OCI-LY1 (cell line): ENCODE measurements around the gene LVRN.

ENCODE experiments used
- H2AFZ ChIP-seq: fragments of 200-600 bp; sonication (generic), shearing (Covaris generic); 2 replicates; pipeline ENCODE4 v1.6.0; 2014; ENCODE audit warnings: antibody characterized with exemption, mild to moderate bottlenecking, low read length
- H3F3A ChIP-seq: fragments of 200-600 bp; sonication (generic), shearing (Covaris generic); 2 replicates; pipeline ENCODE4 v1.6.0; 2014; ENCODE audit warnings: mild to moderate bottlenecking, antibody characterized with exemption, low read length, moderate library complexity; ENCODE audit not compliant: insufficient read depth
- H3K27ac ChIP-seq: fragments of 200-600 bp; sonication (generic); 2 replicates; pipeline ENCODE4 v1.5.1; 2014; ENCODE audit warnings: low read length, mixed run types, mild to moderate bottlenecking, low read depth; ENCODE audit not compliant: poor library complexity, severe bottlenecking
- H3K27me3 ChIP-seq: fragments of 200-600 bp; sonication (generic); 2 replicates; pipeline ENCODE4 v1.6.0; 2014; ENCODE audit warnings: antibody characterized with exemption, mild to moderate bottlenecking, low read length, moderate library complexity; ENCODE audit not compliant: insufficient read depth
- H3K36me3 ChIP-seq: fragments of 200-600 bp; sonication (generic); 2 replicates; pipeline ENCODE4 v1.6.1; 2014; ENCODE audit warnings: mild to moderate bottlenecking, antibody characterized with exemption, low read length, moderate library complexity, mixed read lengths; ENCODE audit not compliant: insufficient read depth
- H3K4me1 ChIP-seq: fragments of 200-600 bp; sonication (generic); 2 replicates; pipeline ENCODE4 v1.5.1; 2014; ENCODE audit warnings: mild to moderate bottlenecking, low read length, moderate library complexity; ENCODE audit not compliant: insufficient read depth, severe bottlenecking
- H3K4me2 ChIP-seq: fragments of 200-600 bp; sonication (generic), shearing (Covaris generic); 2 replicates; pipeline ENCODE4 v1.6.1; 2014; ENCODE audit warnings: low read length
- H3K4me3 ChIP-seq: fragments of 200-600 bp; sonication (generic); 2 replicates; pipeline ENCODE4 v1.5.1; 2014; ENCODE audit warnings: low read length, low read depth, mild to moderate bottlenecking, mixed read lengths; ENCODE audit not compliant: poor library complexity, severe bottlenecking
- H3K79me2 ChIP-seq: fragments of 200-600 bp; shearing (Covaris generic); 2 replicates; pipeline ENCODE4 v1.6.1; 2016; ENCODE audit warnings: mixed run types, low read length, mixed read lengths; ENCODE audit not compliant: insufficient read depth
- H3K9ac ChIP-seq: fragments of 200-600 bp; sonication (generic), shearing (Covaris generic); 2 replicates; pipeline ENCODE4 v1.6.1; 2014; ENCODE audit warnings: mild to moderate bottlenecking, low read length, mixed read lengths
- H3K9me2 ChIP-seq: fragments of 200-600 bp; sonication (generic), shearing (Covaris generic); 2 replicates; pipeline ENCODE4 v1.6.1; 2014; ENCODE audit warnings: low read depth, mild to moderate bottlenecking, low read length, mixed read lengths
- H3K9me3 ChIP-seq: fragments of 200-600 bp; shearing (Covaris generic); 2 replicates; pipeline ENCODE4 v1.6.1; 2014; ENCODE audit warnings: low read length, mixed read lengths
- H4K20me1 ChIP-seq: fragments of 200-600 bp; sonication (generic), shearing (Covaris generic); 2 replicates; pipeline ENCODE4 v1.6.0; 2016; ENCODE audit warnings: mild to moderate bottlenecking, low read length; ENCODE audit not compliant: insufficient read depth
- EZH2 ChIP-seq: fragments of 200-600 bp; sonication (generic), shearing (Covaris generic); IDR thresholded peaks from 2 replicates; pipeline ENCODE4 v1.8.0; 2017; ENCODE audit warnings: borderline replicate concordance, mixed run types, mild to moderate bottlenecking, antibody characterized with exemption, low read length, moderate library complexity, mixed read lengths
- TF ChIP-seq, protein P1 (sequence below): fragments of 200-600 bp; sonication (generic), shearing (Covaris generic); IDR thresholded peaks from 2 replicates; pipeline ENCODE4 v1.5.1; 2017; ENCODE audit warnings: mild to moderate bottlenecking, antibody characterized with exemption, low read length, moderate library complexity, mixed read lengths

LVRN gene

GRCh38 chr5:116075191-116075831 is 113.0 kb downstream of the LVRN start:
- Histone ChIP-seq H3K79me2 (no peaks in the 10 kb centered on the region), H3K27ac (no peak overlapping the region), H3K9me2 (no peaks in the 10 kb centered on the region), H3K9ac (no peak overlapping the region), H3K36me3 (no peaks in the 10 kb centered on the region), H3K4me1 (peaks cover 20% of the 10 kb centered on the region), H3K27me3 (no peaks in the 10 kb centered on the region), H2AFZ (no peak overlapping the region), H3F3A (no peaks in the 10 kb centered on the region), H3K4me3 (no peak overlapping the region), H3K4me2 (no peak overlapping the region), H4K20me1 (no peaks in the 10 kb centered on the region), H3K9me3 (no peaks in the 10 kb centered on the region)
- no peak for TF ChIP-seq EZH2
- TF ChIP-seq, protein P1, sequence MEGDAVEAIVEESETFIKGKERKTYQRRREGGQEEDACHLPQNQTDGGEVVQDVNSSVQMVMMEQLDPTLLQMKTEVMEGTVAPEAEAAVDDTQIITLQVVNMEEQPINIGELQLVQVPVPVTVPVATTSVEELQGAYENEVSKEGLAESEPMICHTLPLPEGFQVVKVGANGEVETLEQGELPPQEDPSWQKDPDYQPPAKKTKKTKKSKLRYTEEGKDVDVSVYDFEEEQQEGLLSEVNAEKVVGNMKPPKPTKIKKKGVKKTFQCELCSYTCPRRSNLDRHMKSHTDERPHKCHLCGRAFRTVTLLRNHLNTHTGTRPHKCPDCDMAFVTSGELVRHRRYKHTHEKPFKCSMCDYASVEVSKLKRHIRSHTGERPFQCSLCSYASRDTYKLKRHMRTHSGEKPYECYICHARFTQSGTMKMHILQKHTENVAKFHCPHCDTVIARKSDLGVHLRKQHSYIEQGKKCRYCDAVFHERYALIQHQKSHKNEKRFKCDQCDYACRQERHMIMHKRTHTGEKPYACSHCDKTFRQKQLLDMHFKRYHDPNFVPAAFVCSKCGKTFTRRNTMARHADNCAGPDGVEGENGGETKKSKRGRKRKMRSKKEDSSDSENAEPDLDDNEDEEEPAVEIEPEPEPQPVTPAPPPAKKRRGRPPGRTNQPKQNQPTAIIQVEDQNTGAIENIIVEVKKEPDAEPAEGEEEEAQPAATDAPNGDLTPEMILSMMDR: no peak

- Histone ChIP-seq H3K4me3 (no peak overlapping the region), H2AFZ (no peak overlapping the region), H3K9me3 (no peaks in the 10 kb centered on the region), H3K36me3 (no peaks in the 10 kb centered on the region), H3K9ac (no peak overlapping the region), H3K27ac (peak overlapping the region; percentile 2), H4K20me1 (no peaks in the 10 kb centered on the region), H3K4me1 (peaks cover 20% of the 10 kb centered on the region), H3K9me2 (no peaks in the 10 kb centered on the region), H3F3A (no peaks in the 10 kb centered on the region), H3K79me2 (no peaks in the 10 kb centered on the region), H3K27me3 (no peaks in the 10 kb centered on the region), H3K4me2 (peak overlapping the region; percentile 39; the same call in 1 of the 2 replicates)
- no peak for TF ChIP-seq EZH2
- TF ChIP-seq, protein P1: no peak
Measured at GRCh38 chr5:116076496-116076895, 114.2 kb downstream of the LVRN start.
